A549 (cell line): ENCODE data around the gene PRR15L. TPM values are rescaled to one million over a fixed set of nuclear protein-coding genes. Genes with fewer than 3 reads are reported as not detected.

ENCODE experiments used
- ATAC-seq, 2 experiments: fragments of 200-7000 bp in 1 of 2; fragments of >200 bp in 1 of 2; cut with Nextera tagmentation in 1 of 2; cut with Tn5 transposase in 1 of 2; 3 replicates each; pipeline versions ENCODE4 v1.8.0 to v1.9.1; 2018 to 2020; ENCODE audit warnings: mild to moderate bottlenecking in 1 of 2, moderate library complexity in 1 of 2
- CTCF ChIA-PET: fragments of 300-600 bp; sonication (Branson Sonifier 250); formaldehyde crosslinking; extraction: SDS; loops from one replicate; lab custom pipeline; 2021; ENCODE audit warnings: antibody characterized with exemption, inconsistent platforms; lab: Yijun Ruan, JAX
- POLR2A ChIA-PET: fragments of 350-600 bp; formaldehyde crosslinking; extraction: SDS; loops from one replicate; lab custom pipeline; 2021; ENCODE audit warnings: antibody characterized with exemption, inconsistent platforms; lab: Yijun Ruan, JAX
- DNase-seq, 2 experiments: peaks; one replicate each; pipeline versions ENCODE4 v3.0.0 to v3.0.0-alpha.2; 2011 to 2016; ENCODE audit warnings: low read depth in 1 of 2, low spot score in 1 of 2
- FAIRE-seq: peaks from 2 replicates; lab custom pipeline; 2011; peaks lifted over from hg19 to GRCh38; lab: Jason Lieb, UNC
- H3K27ac ChIP-seq, 2 experiments: fragments of >200 bp; sonication (Bioruptor Twin); formaldehyde crosslinking; 3 replicates each; pipeline ENCODE4 v1.5.1; 2016 to 2017
- H3K4me1 ChIP-seq: fragments of >200 bp; sonication (Bioruptor Twin); formaldehyde crosslinking; 3 replicates; pipeline ENCODE4 v1.6.1; 2016
- H3K4me2 ChIP-seq: fragments of >200 bp; sonication (Bioruptor Twin); formaldehyde crosslinking; 3 replicates; pipeline ENCODE4 v1.6.1; 2016
- H3K4me3 ChIP-seq: fragments of >200 bp; sonication (Bioruptor Twin); formaldehyde crosslinking; 3 replicates; pipeline ENCODE4 v1.5.1; 2016
- H3K9me3 ChIP-seq: fragments of >200 bp; sonication (Bioruptor Twin); formaldehyde crosslinking; 3 replicates; pipeline ENCODE4 v1.6.1; 2016
- ATOH8 ChIP-seq: fragments of 250-450 bp; sonication (Bioruptor Pico); IDR thresholded peaks from 2 replicates; pipeline ENCODE4 v1.5.0; 2020; ENCODE audit warnings: low read depth, mild to moderate bottlenecking, moderate library complexity
- CHD2 ChIP-seq: fragments of 150-350 bp; IDR thresholded peaks from 2 replicates; pipeline ENCODE4 v1.6.1; 2014; ENCODE audit warnings: low read length; ENCODE audit not compliant: partially characterized antibody
- CTCF ChIP-seq: fragments of >200 bp; sonication (Bioruptor Twin); formaldehyde crosslinking; IDR thresholded peaks from 3 replicates; pipeline ENCODE4 v1.5.1; 2016
- EHF ChIP-seq: fragments of 250-450 bp; sonication (Bioruptor Pico); IDR thresholded peaks from 2 replicates; pipeline ENCODE4 v1.5.0; 2020; ENCODE audit warnings: mild to moderate bottlenecking
- EHMT2 ChIP-seq: fragments of 200-600 bp; sonication (generic); IDR thresholded peaks from 2 replicates; pipeline ENCODE4 v1.6.1; 2016; ENCODE audit warnings: antibody characterized with exemption, low read depth, mild to moderate bottlenecking, moderate library complexity
- EP300 ChIP-seq, 2 experiments: fragments of >200 bp; sonication (Bioruptor Twin); formaldehyde crosslinking; IDR thresholded peaks; 2 replicates in 1 of 2; 3 replicates in 1 of 2; pipeline ENCODE4 v1.6.1; 2016 to 2017
- ESRRA ChIP-seq: fragments of 150-350 bp; IDR thresholded peaks from 2 replicates; pipeline ENCODE4 v1.6.1; 2014; ENCODE audit warnings: mild to moderate bottlenecking, low read length, borderline replicate concordance
- HEYL ChIP-seq: fragments of 250-450 bp; sonication (Bioruptor Pico); IDR thresholded peaks from 2 replicates; pipeline ENCODE4 v1.8.0; 2021; ENCODE audit warnings: mild to moderate bottlenecking, moderate library complexity
- HMGXB4 ChIP-seq: fragments of 250-450 bp; sonication (Bioruptor Pico); IDR thresholded peaks from 2 replicates; pipeline ENCODE4 v1.5.0; 2021; ENCODE audit warnings: mild to moderate bottlenecking, moderate library complexity, borderline replicate concordance
- HOXB5 ChIP-seq: fragments of 250-450 bp; sonication (Bioruptor Pico); IDR thresholded peaks from 2 replicates; pipeline ENCODE4 v1.5.0; 2020; ENCODE audit warnings: mild to moderate bottlenecking, moderate library complexity
- JUN ChIP-seq, 2 experiments: fragments of >200 bp; sonication (Bioruptor Twin); formaldehyde crosslinking; IDR thresholded peaks; 2 replicates in 1 of 2; 3 replicates in 1 of 2; pipeline ENCODE4 v1.6.1; 2016 to 2017
- KDM1A ChIP-seq: fragments of 200-600 bp; sonication (generic); IDR thresholded peaks from 2 replicates; pipeline ENCODE4 v1.6.1; 2016; ENCODE audit warnings: low read depth, mild to moderate bottlenecking
- MAX ChIP-seq: IDR thresholded peaks from 2 replicates; pipeline ENCODE4 v1.6.1; 2012
- MAZ ChIP-seq: fragments of 150-350 bp; IDR thresholded peaks from 2 replicates; pipeline ENCODE4 v1.6.1; 2014; ENCODE audit warnings: antibody characterized with exemption, low read depth, low read length, borderline replicate concordance
- NFE2L2 ChIP-seq: fragments of 150-350 bp; conservative IDR thresholded peaks from 2 replicates; pipeline ENCODE4 v1.6.1; 2014; ENCODE audit warnings: low read length
- NPAS2 ChIP-seq: fragments of 250-450 bp; sonication (Bioruptor Pico); IDR thresholded peaks from 2 replicates; pipeline ENCODE4 v1.8.0; 2022; ENCODE audit warnings: mild to moderate bottlenecking, moderate library complexity, borderline replicate concordance
- NR3C1 ChIP-seq: fragments of >200 bp; sonication (Bioruptor Twin); formaldehyde crosslinking; IDR thresholded peaks from 3 replicates; pipeline ENCODE4 v1.6.1; 2017
- POLR2A ChIP-seq: IDR thresholded peaks from 2 replicates; pipeline ENCODE4 v1.6.1; 2012; ENCODE audit warnings: mild to moderate bottlenecking, low read length
- RFX5 ChIP-seq: fragments of 450-650 bp; IDR thresholded peaks from 2 replicates; pipeline ENCODE4 v1.7.1; 2014; ENCODE audit warnings: antibody characterized with exemption, mild to moderate bottlenecking, moderate library complexity
- RNF2 ChIP-seq: fragments of 200-600 bp; sonication (generic); IDR thresholded peaks from 2 replicates; pipeline ENCODE4 v1.6.1; 2016; ENCODE audit warnings: low read depth, mild to moderate bottlenecking, antibody characterized with exemption, moderate library complexity, borderline replicate concordance
- ZFP36 ChIP-seq: fragments of 450-650 bp; IDR thresholded peaks from 2 replicates; pipeline ENCODE4 v1.6.1; 2014; ENCODE audit warnings: borderline replicate concordance; ENCODE audit not compliant: partially characterized antibody
- ZSCAN20 ChIP-seq: fragments of 250-450 bp; sonication (Bioruptor Pico); IDR thresholded peaks from 2 replicates; pipeline ENCODE4 v1.8.0; 2022; ENCODE audit warnings: mild to moderate bottlenecking, moderate library complexity
- WGBS: methylation state at CpG from one replicate; pipeline ENCODE4 v1.1.6; 2017; ENCODE audit errors: missing lambda C conversion rate; 5-methylcytosine and 5-hydroxymethylcytosine counted together
- polyA plus RNA-seq, 4 experiments: library from polyadenylated mRNA; depleted of rRNA in 3 of 4; stranded (reverse); fragments of >200 nt; fragmentation: RNase III in 1 of 4; extraction: RNeasy Plus Mini Kit Qiagen cat#74134 plus additional on column Dnase treatment in 1 of 4; gene quantifications; 2 replicates in 3 of 4; 3 replicates in 1 of 4; pipeline ENCODE4 v1.2.3, GENCODE V29; 2011 to 2017
- TF ChIP-seq, protein P1 (sequence below): fragments of 450-650 bp; IDR thresholded peaks from 2 replicates; pipeline ENCODE4 v1.6.1; 2014; ENCODE audit warnings: antibody characterized with exemption

PRR15L gene
- polyA plus RNA-seq, 2 of the 4 experiments (the other 2 are of a cell fraction), result 1.6 to 2.2 TPM

GRCh38 chr17:47905221-47905733, 52.4 kb downstream of the PRR15L start:
- H3K9me3 ChIP-seq, result no peaks in the 10 kb centered on the region
- 74% methylated on average over 8 of the region's 8 CpGs for WGBS
- no peak for FAIRE-seq
- POLR2A ChIA-PET, result interaction anchor here (0.6 to 1.9 kb wide), 3 partner anchors 10 to 74 kb away, joined by 3 to 14 read pairs (median 3); partner anchors contain the start of genes LRRC46, MRPL10, PNPO and SP2
- DNase-seq, result no peak
- CTCF ChIA-PET, result interaction anchor here (0.8 to 10.1 kb wide), 17 partner anchors 8 to 113 kb away, joined by 3 to 89 read pairs (median 5); partner anchors contain the start of genes CDK5RAP3, SCRN2 and SP2
- peak overlapping the region; percentile 17; the same call in 1 of the 3 replicates for H3K4me2 ChIP-seq
- peak; percentile 49 to 61; a peak in 4 of 6 replicates for ATAC-seq
- H3K27ac ChIP-seq, result peak overlapping the region in 1 of 2 experiments; percentile 24; a peak in 3 of 6 replicates
- no peak for TF ChIP-seq NR3C1
- no peak for TF ChIP-seq MAX
- TF ChIP-seq ZSCAN20 (CRISPR knock-in tag), result no peak
- no peak for TF ChIP-seq POLR2A
- TF ChIP-seq ATOH8 (CRISPR knock-in tag), result no peak
- TF ChIP-seq ESRRA, result no peak
- TF ChIP-seq HOXB5, result no peak
- TF ChIP-seq NPAS2 (CRISPR knock-in tag), result no peak
- TF ChIP-seq JUN (IDR thresholded peaks at IDR 0.05), result no peak
- TF ChIP-seq ZFP36, result no peak
- no peak for TF ChIP-seq RNF2
- TF ChIP-seq HEYL (CRISPR knock-in tag), result no peak
- TF ChIP-seq, protein P1, sequence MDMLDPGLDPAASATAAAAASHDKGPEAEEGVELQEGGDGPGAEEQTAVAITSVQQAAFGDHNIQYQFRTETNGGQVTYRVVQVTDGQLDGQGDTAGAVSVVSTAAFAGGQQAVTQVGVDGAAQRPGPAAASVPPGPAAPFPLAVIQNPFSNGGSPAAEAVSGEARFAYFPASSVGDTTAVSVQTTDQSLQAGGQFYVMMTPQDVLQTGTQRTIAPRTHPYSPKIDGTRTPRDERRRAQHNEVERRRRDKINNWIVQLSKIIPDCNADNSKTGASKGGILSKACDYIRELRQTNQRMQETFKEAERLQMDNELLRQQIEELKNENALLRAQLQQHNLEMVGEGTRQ, result no peak
- TF ChIP-seq EHMT2, result no peak
- no peak for TF ChIP-seq KDM1A
- no peak for TF ChIP-seq RFX5
- TF ChIP-seq CHD2, result no peak
- no peak for TF ChIP-seq NFE2L2
- TF ChIP-seq EHF, result no peak
- no peak for TF ChIP-seq HMGXB4 (CRISPR knock-in tag)
- H3K4me3 ChIP-seq, result no peak overlapping the region
- peaks cover 13% of the 10 kb centered on the region for H3K4me1 ChIP-seq

DNA sequence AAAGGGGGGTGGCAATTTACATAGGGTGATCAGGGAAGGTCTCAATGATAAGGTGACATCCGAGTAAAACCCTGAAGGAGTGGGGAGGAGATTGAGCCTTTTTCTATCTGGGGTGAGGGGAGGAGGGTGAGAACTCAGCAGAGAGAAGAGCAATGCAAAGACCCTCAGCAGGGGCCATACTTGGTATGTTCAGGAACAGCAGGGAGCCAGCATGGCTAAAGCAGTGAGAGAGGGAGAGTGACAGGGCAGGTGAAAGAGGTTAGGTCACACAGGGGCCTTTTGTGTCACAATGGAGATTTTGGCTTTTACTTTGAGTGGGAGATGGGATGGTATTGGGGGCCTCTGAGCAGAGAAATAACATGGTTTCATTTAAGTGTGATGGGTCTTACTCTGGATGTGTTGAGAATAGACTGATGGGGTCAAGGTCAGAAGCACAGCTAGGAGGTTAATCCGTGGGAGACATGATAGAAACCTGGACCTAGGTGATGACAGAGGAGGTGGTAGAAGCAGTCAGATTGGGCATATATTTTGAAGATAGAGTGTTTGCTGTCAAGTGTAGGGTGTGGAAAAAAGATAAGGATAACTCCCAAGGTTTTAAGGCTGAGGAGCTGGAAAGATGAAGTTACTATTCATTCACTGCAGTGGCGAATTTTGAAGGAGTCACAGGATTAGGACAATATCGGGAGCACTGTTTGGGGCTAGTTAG, 55.5 kb downstream of the PRR15L start:
- no peak for ATAC-seq
- WGBS, result 79% methylated on average over 4 of the region's 4 CpGs
- TF ChIP-seq MAZ (no peak), EP300 (IDR thresholded peaks at IDR 0.05) (no peak), CTCF (no peak)
- TF ChIP-seq, all 56 proteins: peak for 0
- Histone ChIP-seq H3K27ac (no peak overlapping the region), H3K4me3 (no peak overlapping the region), H3K9me3 (no peaks in the 10 kb centered on the region), H3K4me2 (no peak overlapping the region), H3K4me1 (peaks cover 17% of the 10 kb centered on the region)
- FAIRE-seq, result no peak
- CTCF ChIA-PET, result interaction anchor here (0.7 to 10.1 kb wide), 9 partner anchors 11 to 116 kb away, joined by 3 to 89 read pairs (median 5); partner anchors contain the start of genes CDK5RAP3, PNPO and SCRN2
- POLR2A ChIA-PET, result no interaction called here
- DNase-seq, result no peak
